IMR-90 (cell line): ENCODE results near the gene MASP2. TPM values are rescaled to one million over a fixed set of nuclear protein-coding genes. Genes with fewer than 3 reads are reported as not detected.

Experiments used
- ATAC-seq: fragments of 200-7000 bp; cut with Tn5 transposase; 2 replicates; pipeline ENCODE4 v1.9.1; 2020; ENCODE audit warnings: low read depth, mild to moderate bottlenecking, moderate library complexity
- BruUV-seq: library from RNA; stranded (reverse); fragments of 400-500 nt; replicated peaks from 2 replicates; lab custom pipeline; 2021; lab: Mats Ljungman, UMichigan
- CTCF ChIA-PET: fragments of 300-600 bp; formaldehyde crosslinking; extraction: SDS; loops from one replicate; lab custom pipeline; 2021; ENCODE audit warnings: antibody characterized with exemption; lab: Yijun Ruan, JAX
- POLR2A ChIA-PET: fragments of 300-600 bp; sonication (Branson Sonifier 250); formaldehyde crosslinking; loops from one replicate; lab custom pipeline; 2022; ENCODE audit warnings: antibody characterized with exemption; ENCODE audit not compliant: unreplicated experiment; lab: Charles Lee
- DNase-seq: peaks from one replicate; pipeline ENCODE4 v3.0.0; 2013
- H2AFZ ChIP-seq: replicated peaks from 2 replicates; pipeline ENCODE3; 2013; ENCODE audit warnings: low read length, mild to moderate bottlenecking; ENCODE audit not compliant: poor library complexity
- H2AK5ac ChIP-seq: 2 replicates; pipeline ENCODE4 v1.6.1; 2013; ENCODE audit warnings: low read depth, low read length, inconsistent platforms
- H2AK9ac ChIP-seq: replicated peaks from 2 replicates; pipeline ENCODE3; 2013; ENCODE audit warnings: mild to moderate bottlenecking, low read depth, low read length, moderate library complexity; ENCODE audit not compliant: poor library complexity
- H2BK120ac ChIP-seq: 2 replicates; pipeline ENCODE4 v1.6.1; 2013; ENCODE audit warnings: low read depth, low read length, inconsistent platforms
- H2BK15ac ChIP-seq: 3 replicates; pipeline ENCODE4 v1.6.1; 2013; ENCODE audit warnings: low read depth, low read length, inconsistent platforms
- H2BK20ac ChIP-seq: 2 replicates; pipeline ENCODE4 v1.6.1; 2013; ENCODE audit warnings: low read depth, mild to moderate bottlenecking, inconsistent platforms, low read length, moderate library complexity
- H2BK5ac ChIP-seq: 2 replicates; pipeline ENCODE4 v1.6.1; 2013; ENCODE audit warnings: mild to moderate bottlenecking, low read depth, low read length, inconsistent platforms; ENCODE audit not compliant: poor library complexity, severe bottlenecking
- H3K14ac ChIP-seq: replicated peaks from 2 replicates; pipeline ENCODE4 v1.6.1; 2013; ENCODE audit warnings: low read depth, low read length, inconsistent platforms
- H3K18ac ChIP-seq: 2 replicates; pipeline ENCODE4 v1.6.1; 2013; ENCODE audit warnings: low read depth, low read length, control low read depth
- H3K23ac ChIP-seq: 2 replicates; pipeline ENCODE4 v1.6.1; 2013; ENCODE audit warnings: low read depth, low read length, inconsistent platforms
- H3K27ac ChIP-seq: 2 replicates; pipeline ENCODE4 v1.5.1; 2013; ENCODE audit warnings: mild to moderate bottlenecking, control low read depth, low read length; ENCODE audit not compliant: insufficient read depth
- H3K27me3 ChIP-seq: 2 replicates; pipeline ENCODE4 v1.6.1; 2013; ENCODE audit warnings: low read length; ENCODE audit not compliant: control insufficient read depth, insufficient read depth
- H3K36me3 ChIP-seq: 2 replicates; pipeline ENCODE4 v1.6.1; 2013; ENCODE audit warnings: low read length, mixed read lengths; ENCODE audit not compliant: control insufficient read depth, insufficient read depth
- H3K4ac ChIP-seq: 2 replicates; pipeline ENCODE4 v1.6.1; 2013; ENCODE audit warnings: low read depth, low read length, inconsistent platforms
- H3K4me1 ChIP-seq: 2 replicates; pipeline ENCODE4 v1.6.1; 2013; ENCODE audit warnings: low read length, mixed read lengths; ENCODE audit not compliant: control insufficient read depth, insufficient read depth
- H3K4me2 ChIP-seq: 2 replicates; pipeline ENCODE4 v1.6.1; 2013; ENCODE audit warnings: low read depth, mild to moderate bottlenecking, control low read depth, low read length, moderate library complexity
- H3K4me3 ChIP-seq: 2 replicates; pipeline ENCODE4 v1.5.1; 2013; ENCODE audit warnings: low read depth, mild to moderate bottlenecking, control low read depth, low read length, moderate library complexity; ENCODE audit not compliant: insufficient read depth
- H3K56ac ChIP-seq: 2 replicates; pipeline ENCODE4 v1.6.1; 2013; ENCODE audit warnings: low read length, inconsistent platforms; ENCODE audit not compliant: insufficient read depth; ENCODE audit errors: extremely low read depth
- H3K79me1 ChIP-seq, 2 experiments: 2 replicates each; pipeline ENCODE4 v1.6.1; 2013; ENCODE audit warnings: low read length in 2 of 2, inconsistent platforms in 1 of 2, low read depth in 1 of 2
- H3K9ac ChIP-seq: 2 replicates; pipeline ENCODE4 v1.6.1; 2013; ENCODE audit warnings: low read depth, low read length, control low read depth
- H3K9me1 ChIP-seq: 2 replicates; pipeline ENCODE4 v1.6.1; 2013; ENCODE audit warnings: low read length, inconsistent platforms; ENCODE audit not compliant: insufficient read depth
- H3K9me3 ChIP-seq: 2 replicates; pipeline ENCODE4 v1.6.1; 2013; ENCODE audit warnings: low read length; ENCODE audit not compliant: control insufficient read depth, insufficient read depth
- H4K20me1 ChIP-seq: 2 replicates; pipeline ENCODE4 v1.6.1; 2013; ENCODE audit warnings: low read length, inconsistent platforms; ENCODE audit not compliant: insufficient read depth
- H4K5ac ChIP-seq: 2 replicates; pipeline ENCODE4 v1.6.1; 2013; ENCODE audit warnings: mild to moderate bottlenecking, low read depth, low read length, control low read depth
- H4K8ac ChIP-seq, 2 experiments: 2 replicates each; pipeline ENCODE4 v1.6.1; 2013; ENCODE audit warnings: low read depth in 2 of 2, low read length in 2 of 2, control low read depth in 1 of 2, inconsistent platforms in 1 of 2
- H4K91ac ChIP-seq: 2 replicates; pipeline ENCODE4 v1.6.1; 2013; ENCODE audit warnings: low read depth, low read length, inconsistent platforms; ENCODE audit not compliant: insufficient read depth
- CEBPB ChIP-seq: IDR thresholded peaks from 2 replicates; pipeline ENCODE4 v1.6.1; 2012; ENCODE audit warnings: low read depth, low read length, improper control_type of control experiment
- FOS ChIP-seq: fragments of 150-350 bp; IDR thresholded peaks from 2 replicates; pipeline ENCODE4 v1.6.1; 2016; ENCODE audit warnings: low read depth, low read length
- MAZ ChIP-seq: IDR thresholded peaks from 2 replicates; pipeline ENCODE4 v1.6.1; 2012; ENCODE audit warnings: low read depth, mild to moderate bottlenecking, low read length, improper control_type of control experiment, moderate library complexity, borderline replicate concordance
- MXI1 ChIP-seq: IDR thresholded peaks from 2 replicates; pipeline ENCODE4 v1.6.1; 2012; ENCODE audit warnings: low read depth, mild to moderate bottlenecking, low read length, moderate library complexity, borderline replicate concordance
- WGBS, 2 experiments: methylation state at CpG; one replicate each; pipeline versions ENCODE4 v1.1.5 to v1.1.7; 2013; ENCODE audit warnings: missing lambda C conversion rate in 2 of 2; ENCODE audit not compliant: insufficient read length in 1 of 2; ENCODE audit errors: extremely low coverage in 2 of 2; 5-methylcytosine and 5-hydroxymethylcytosine counted together
- dilution Hi-C: fragments of 300-500 bp; cut with HindIII; formaldehyde crosslinking; loops from one replicate; pipeline ENCODE4 v1.14.3; 2018; ENCODE audit warnings: low sequenced_read_pairs; ENCODE audit not compliant: unreplicated experiment
- in situ Hi-C: fragments of 300-500 bp; cut with MboI; formaldehyde crosslinking; loops from 3 replicates; pipeline ENCODE4 v1.14.3; 2019; ENCODE audit warnings: low sequenced_read_pairs, inconsistent platforms, mixed read lengths
- intact Hi-C: fragments of 100-400 bp; cut with micrococcal nuclease; formaldehyde crosslinking; loops from 2 replicates; pipeline ENCODE4 v1.10.0; 2022
- polyA plus RNA-seq, 3 experiments: library from polyadenylated mRNA; depleted of rRNA; stranded (reverse); fragments of >200 nt; gene quantifications; 2 replicates each; pipeline ENCODE4 v1.2.3, GENCODE V29; 2012; ENCODE audit warnings: low replicate concordance in 1 of 3
- total RNA-seq: library from RNA; depleted of rRNA; stranded (reverse); fragments of >200 nt; gene quantifications from 2 replicates; pipeline ENCODE4 v1.2.3, GENCODE V29; 2012

MASP2 gene
- total and polyA plus RNA-seq, 2 of the 4 experiments (the other 2 are of a cell fraction): 0.03 TPM; not detected in 1

DNA sequence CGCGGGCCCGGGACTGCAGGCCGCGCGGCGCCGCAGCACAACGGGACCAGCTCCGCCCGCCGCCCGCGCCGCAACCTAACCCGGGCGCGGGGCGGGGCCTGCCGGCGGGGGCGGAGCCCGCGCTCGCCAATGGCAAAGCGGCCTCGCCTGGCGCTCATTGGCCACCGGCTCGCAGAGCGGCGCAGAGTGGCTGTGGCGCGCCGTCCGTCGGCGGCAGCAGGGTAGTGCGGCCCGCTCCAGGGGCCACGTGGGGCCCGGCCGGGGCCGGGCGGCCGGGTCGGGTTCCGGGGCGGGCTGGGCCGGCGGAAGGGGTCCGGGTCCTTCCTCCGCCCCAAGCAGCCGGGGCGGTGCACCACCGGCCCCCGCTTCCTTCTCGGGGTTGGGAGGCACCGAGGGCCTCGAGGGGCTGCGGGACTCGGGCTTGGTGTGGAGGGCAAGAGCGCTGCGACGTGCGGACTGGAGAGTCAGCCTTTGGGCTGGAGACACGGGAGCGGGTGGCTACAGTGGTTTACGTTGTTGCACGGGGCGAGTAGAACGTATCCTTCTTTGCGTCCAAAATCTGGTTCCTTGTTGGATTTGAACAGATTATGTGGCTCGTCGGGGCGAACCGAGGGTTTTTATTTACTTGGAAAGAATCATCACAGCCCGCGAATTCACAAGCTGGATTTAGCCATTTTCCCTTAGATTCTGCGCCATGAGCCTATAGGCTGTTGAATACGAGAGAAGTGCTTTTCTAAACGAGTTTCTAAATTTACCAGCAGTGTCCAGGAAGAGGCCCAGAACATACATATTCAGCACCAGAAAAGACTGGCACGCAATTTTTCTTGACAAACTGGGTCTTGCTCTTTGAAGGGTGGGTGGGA is 13.2 kb upstream of the MASP2 start, which contains the start of gene SRM (continued):
- TF ChIP-seq MAZ (peak; percentile 49; the same call in 1 of the 2 replicates), FOS (peak; percentile 14; the same call in 1 of the 2 replicates)

DNA sequence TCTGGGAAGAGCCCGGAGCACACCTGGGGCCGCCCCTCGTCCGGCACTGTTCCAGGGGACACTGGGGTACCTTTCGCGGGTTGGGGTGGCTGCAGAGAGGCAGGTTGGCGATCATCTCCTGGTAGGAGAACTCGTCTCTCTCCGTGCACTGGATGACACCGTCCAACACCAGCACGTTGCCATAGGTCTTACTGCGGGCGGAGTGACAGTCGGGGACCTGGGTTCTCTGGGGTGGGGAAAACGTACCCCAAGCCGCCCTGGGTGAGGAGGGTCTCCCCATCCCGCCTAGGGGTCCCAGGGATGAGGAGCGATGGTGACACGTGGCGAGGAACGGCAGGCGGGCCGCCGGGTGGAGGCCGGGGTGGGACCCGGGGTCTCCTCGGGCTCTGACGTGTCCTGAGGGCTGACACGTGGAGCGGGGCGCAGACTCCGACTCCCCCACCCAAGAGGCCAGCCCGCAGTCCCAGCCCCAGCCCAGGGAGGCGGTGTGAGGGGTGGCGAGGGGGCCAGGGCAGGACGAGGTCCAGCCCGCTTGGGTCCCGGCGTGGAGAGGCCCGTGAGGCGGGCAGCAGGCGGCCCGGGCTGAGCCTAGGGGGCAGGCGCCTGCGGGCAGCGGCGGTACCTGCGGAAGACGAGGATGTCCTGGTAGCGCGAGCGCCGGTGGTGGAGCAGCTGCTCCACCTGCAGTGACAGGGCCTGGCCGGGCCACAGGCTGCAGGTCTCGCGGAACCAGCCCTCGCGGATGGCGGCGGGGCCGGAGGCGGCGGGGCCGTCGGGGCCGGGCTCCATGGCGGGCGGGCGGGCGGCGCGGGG is 12.3 kb upstream of the MASP2 start:
- Histone ChIP-seq H3K9me1 (peaks cover 8% of the 10 kb centered on the region; the same call in 1 of the 2 replicates), H2BK15ac (no peak overlapping the region), H3K23ac (peak overlapping the region; percentile 88), H4K91ac (peak overlapping the region; percentile 80), H3K27me3 (no peaks in the 10 kb centered on the region), H2BK120ac (no peak overlapping the region), H2BK20ac (no peak overlapping the region), H2AK9ac (peak overlapping the region; percentile 99), H3K4me3 (peak overlapping the region; percentile 93), H4K20me1 (peaks cover 7% of the 10 kb centered on the region; the same call in 1 of the 2 replicates), H3K4ac (peak overlapping the region; percentile 85), H3K4me2 (peak overlapping the region; percentile 93), H3K27ac (peak overlapping the region; percentile 70), H3K9me3 (no peaks in the 10 kb centered on the region), H3K36me3 (peaks cover 25% of the 10 kb centered on the region), H3K9ac (peak overlapping the region; percentile 91), H4K5ac (peak overlapping the region; percentile 56; the same call in 1 of the 2 replicates), H3K14ac (peak overlapping the region; percentile 90), H3K79me1 (peaks cover 24 to 51% of the 10 kb centered on the region in 2 experiments), H4K8ac (peak overlapping the region; percentile 58 to 78; a peak in 2 of 4 replicates), H3K56ac (peak overlapping the region; percentile 47), H2AFZ (peak overlapping the region; percentile 94), H3K18ac (no peak overlapping the region; the same call in 1 of the 2 replicates), H2AK5ac (peak overlapping the region; percentile 96), H2BK5ac (peak overlapping the region; percentile 54), H3K4me1 (peaks cover 8% of the 10 kb centered on the region)
- TF ChIP-seq CEBPB (no peak), MXI1 (peak; percentile 70; the same call in 1 of the 2 replicates)
- WGBS, 2 experiments: 0% methylated on average over 1 of the region's 72 CpGs; no CpG with 5 or more reads in 1 of the 2 experiments
- dilution Hi-C loops (no loop called here), in situ Hi-C loops (no loop called here), intact Hi-C loops (no loop called here)
- ATAC-seq (peak; percentile 27), DNase-seq (no peak)
- TSS peak; percentile 72 for BruUV-seq
- POLR2A ChIA-PET: interaction anchor here (1.0 kb wide), 1 partner anchor 22 kb away, joined by 4 read pairs; no protein-coding TSS in a partner anchor
- CTCF ChIA-PET: no interaction called here
